GM23338 (cell line): ENCODE results near the gene UNC5A. TPM values are rescaled to one million over a fixed set of nuclear protein-coding genes. Genes with fewer than 3 reads are reported as not detected.

Experiments
- ATAC-seq: fragments of 200-7000 bp; cut with Tn5 transposase; 3 replicates; pipeline ENCODE4 v1.9.1; 2020
- DNase-seq: peaks from one replicate; pipeline ENCODE4 v3.0.0-alpha.2; 2015; ENCODE audit warnings: low spot score
- H2AFZ ChIP-seq: fragments of 200-600 bp; sonication (generic); 2 replicates; pipeline ENCODE4 v1.8.0; 2016; ENCODE audit warnings: antibody characterized with exemption, mild to moderate bottlenecking, moderate library complexity
- H3F3A ChIP-seq: fragments of 200-600 bp; sonication (generic); replicated peaks from 2 replicates; pipeline ENCODE4 v1.8.0; 2017; ENCODE audit warnings: antibody characterized with exemption, mixed run types, low read depth
- H3K27ac ChIP-seq: fragments of 200-600 bp; sonication (generic); 2 replicates; pipeline ENCODE4 v1.6.1; 2016; ENCODE audit warnings: low read depth
- H3K27me3 ChIP-seq: fragments of 200-600 bp; sonication (generic); 2 replicates; pipeline ENCODE4 v1.8.0; 2016; ENCODE audit warnings: mild to moderate bottlenecking, mixed run types, moderate library complexity; ENCODE audit not compliant: insufficient read depth
- H3K36me3 ChIP-seq: fragments of 200-600 bp; sonication (generic); 2 replicates; pipeline ENCODE4 v1.8.0; 2016; ENCODE audit warnings: mild to moderate bottlenecking; ENCODE audit not compliant: insufficient read depth
- H3K4me1 ChIP-seq: fragments of 200-600 bp; sonication (generic); 2 replicates; pipeline ENCODE4 v1.8.0; 2016; ENCODE audit warnings: mild to moderate bottlenecking, moderate library complexity; ENCODE audit not compliant: insufficient read depth
- H3K4me2 ChIP-seq: fragments of 200-600 bp; sonication (generic); 2 replicates; pipeline ENCODE4 v1.7.1; 2017; ENCODE audit warnings: mixed run types
- H3K4me3 ChIP-seq: fragments of 200-600 bp; sonication (generic); 2 replicates; pipeline ENCODE4 v1.6.1; 2016; ENCODE audit warnings: mixed run types
- H3K79me2 ChIP-seq: fragments of 200-600 bp; sonication (generic); replicated peaks from 2 replicates; pipeline ENCODE4 v1.8.0; 2017; ENCODE audit warnings: mild to moderate bottlenecking; ENCODE audit not compliant: insufficient read depth
- H3K9me2 ChIP-seq: fragments of 200-600 bp; sonication (generic); 2 replicates; pipeline ENCODE4 v1.8.0; 2017; ENCODE audit not compliant: insufficient read depth
- H4K20me1 ChIP-seq: fragments of 200-600 bp; sonication (generic); replicated peaks from 2 replicates; pipeline ENCODE4 v1.8.0; 2017; ENCODE audit warnings: mild to moderate bottlenecking; ENCODE audit not compliant: insufficient read depth
- H3K27ac Mint-ChIP-seq: 2 replicates; pipeline ENCODE4 v1.8.0; 2020; ENCODE audit warnings: inconsistent platforms, mild to moderate bottlenecking, moderate library complexity, mixed read lengths
- H3K27me3 Mint-ChIP-seq: 3 replicates; pipeline ENCODE4 v1.8.0; 2022; ENCODE audit warnings: low read depth, mild to moderate bottlenecking, moderate library complexity, mixed read lengths, inconsistent platforms; ENCODE audit not compliant: insufficient read depth, poor library complexity
- H3K36me3 Mint-ChIP-seq: 3 replicates; pipeline ENCODE4 v1.8.0; 2021; ENCODE audit warnings: low read depth, mild to moderate bottlenecking, inconsistent platforms, moderate library complexity, mixed read lengths
- H3K4me1 Mint-ChIP-seq: 3 replicates; pipeline ENCODE4 v1.8.0; 2020; ENCODE audit warnings: mild to moderate bottlenecking, inconsistent platforms, mixed read lengths
- H3K4me3 Mint-ChIP-seq: 3 replicates; pipeline ENCODE4 v1.8.0; 2021; ENCODE audit warnings: moderate library complexity, mild to moderate bottlenecking, inconsistent platforms, mixed read lengths
- H3K9me3 Mint-ChIP-seq: 3 replicates; pipeline ENCODE4 v1.8.0; 2020; ENCODE audit warnings: moderate library complexity, mild to moderate bottlenecking, inconsistent platforms, mixed read lengths
- CREB1 ChIP-seq: fragments of 250-450 bp; sonication (Bioruptor Pico); IDR thresholded peaks from 2 replicates; pipeline ENCODE4 v1.5.0; 2020; ENCODE audit warnings: low read depth, mild to moderate bottlenecking, moderate library complexity
- CTCF ChIP-seq, 2 experiments: fragments of 200-600 bp in 1 of 2; sonication (generic) in 1 of 2; conservative IDR thresholded peaks; 2 replicates each; pipeline versions ENCODE4 v1.5.1 to v1.6.1; 2016 to 2017; ENCODE audit warnings: antibody characterized with exemption in 2 of 2, low read depth in 2 of 2, mild to moderate bottlenecking in 2 of 2, moderate library complexity in 1 of 2
- ETS1 ChIP-seq: IDR thresholded peaks from 2 replicates; pipeline ENCODE4 v1.6.1; 2016; ENCODE audit warnings: antibody characterized with exemption
- EZH2phosphoT487 ChIP-seq: fragments of 200-600 bp; sonication (generic); IDR thresholded peaks from one replicate; pipeline ENCODE4 v1.8.1; 2018; ENCODE audit warnings: antibody characterized with exemption; ENCODE audit not compliant: unreplicated experiment
- JUNB ChIP-seq: IDR thresholded peaks from one replicate; pipeline ENCODE4 v1.6.1; 2016; ENCODE audit warnings: antibody characterized with exemption; ENCODE audit not compliant: unreplicated experiment
- NANOG ChIP-seq: IDR thresholded peaks from 2 replicates; pipeline ENCODE4 v1.6.1; 2016; ENCODE audit warnings: antibody characterized with exemption, borderline replicate concordance
- POLR2AphosphoS5 ChIP-seq: IDR thresholded peaks from 2 replicates; pipeline ENCODE4 v1.6.1; 2016; ENCODE audit warnings: antibody characterized with exemption, low read depth
- REST ChIP-seq: IDR thresholded peaks from one replicate; pipeline ENCODE4 v1.6.1; 2018; ENCODE audit warnings: antibody characterized with exemption; ENCODE audit not compliant: unreplicated experiment
- ZNF114 ChIP-seq: fragments of 250-450 bp; sonication (Bioruptor Pico); IDR thresholded peaks from 2 replicates; pipeline ENCODE4 v1.5.0; 2020; ENCODE audit warnings: mild to moderate bottlenecking, moderate library complexity
- ZNF331 ChIP-seq: fragments of 250-450 bp; sonication (Bioruptor Pico); IDR thresholded peaks from 2 replicates; pipeline ENCODE4 v1.5.0; 2020; ENCODE audit warnings: low read depth, mild to moderate bottlenecking, moderate library complexity
- polyA plus RNA-seq: library from polyadenylated mRNA; unstranded; fragments of >200 nt; fragmentation: Nextera tagmentation; extraction: Ambion mirVana; gene quantifications from 2 replicates; pipeline ENCODE4 v1.2.1, GENCODE V29; 2016
- total RNA-seq: library from RNA; depleted of rRNA; stranded (reverse); fragments of >200 nt; shearing (Covaris generic); gene quantifications from 2 replicates; pipeline ENCODE4 v1.2.3, GENCODE V29; 2014

The UNC5A gene
- total and polyA plus RNA-seq, 2 experiments from 2014 or later: 0.92 to 3.9 TPM

GRCh38 chr5:176775409-176775808 is 35.0 kb upstream of the UNC5A start:
- 0 out of 2 replicates have a peak, but pooled peaks cover 3% of the 10 kb centered on the region for H3F3A ChIP-seq
- no peaks in the 10 kb centered on the region for H3K36me3 ChIP-seq
- TF ChIP-seq ETS1: no peak
- TF ChIP-seq EZH2phosphoT487: no peak
- TF ChIP-seq POLR2AphosphoS5: no peak
- no peak for TF ChIP-seq ZNF114 (CRISPR knock-in tag)
- no peak overlapping the region for H2AFZ ChIP-seq
- Mint-ChIP-seq H3K36me3 (no peaks in the 10 kb centered on the region; the same call in 2 of the 3 replicates), H3K4me1 (peaks cover 22% of the 10 kb centered on the region), H3K27ac (no peak overlapping the region), H3K27me3 (peaks cover 13% of the 10 kb centered on the region), H3K4me3 (no peak overlapping the region), H3K9me3 (peaks cover 6% of the 10 kb centered on the region; the same call in 2 of the 3 replicates)
- H3K27me3 ChIP-seq: no peaks in the 10 kb centered on the region
- peaks cover 19% of the 10 kb centered on the region for H3K4me1 ChIP-seq
- DNase-seq (no peak), ATAC-seq (no peak)
- H3K9me2 ChIP-seq: no peaks in the 10 kb centered on the region
- no peak overlapping the region for H3K4me3 ChIP-seq
- H3K4me2 ChIP-seq: peak overlapping the region; percentile 62; the same call in 1 of the 2 replicates
- no peaks in the 10 kb centered on the region for H3K79me2 ChIP-seq
- H3K27ac ChIP-seq: no peak overlapping the region
- H4K20me1 ChIP-seq: no peaks in the 10 kb centered on the region

GRCh38 chr5:176776141-176776865 is 34.1 kb upstream of the UNC5A start:
- ATAC-seq (no peak), DNase-seq (no peak)
- Histone ChIP-seq H3K27ac (no peak overlapping the region), H3K4me3 (no peak overlapping the region), H3F3A (0 out of 2 replicates have a peak, but pooled peaks cover 3% of the 10 kb centered on the region), H3K9me2 (no peaks in the 10 kb centered on the region), H4K20me1 (no peaks in the 10 kb centered on the region), H3K36me3 (no peaks in the 10 kb centered on the region), H3K4me1 (peaks cover 19% of the 10 kb centered on the region), H3K27me3 (no peaks in the 10 kb centered on the region), H3K4me2 (no peak overlapping the region), H3K79me2 (no peaks in the 10 kb centered on the region), H2AFZ (0 out of 2 replicates have a peak overlapping the region, but pooled peaks have one; percentile 7)
- Mint-ChIP-seq H3K27me3 (peaks cover 15% of the 10 kb centered on the region), H3K4me1 (peaks cover 22% of the 10 kb centered on the region), H3K36me3 (no peaks in the 10 kb centered on the region; the same call in 2 of the 3 replicates), H3K4me3 (no peak overlapping the region), H3K9me3 (peaks cover 6% of the 10 kb centered on the region; the same call in 2 of the 3 replicates), H3K27ac (no peak overlapping the region; the same call in 1 of the 2 replicates)
- TF ChIP-seq NANOG (no peak), JUNB (no peak), CREB1 (CRISPR knock-in tag) (no peak), ZNF114 (CRISPR knock-in tag) (no peak), REST (no peak), CTCF (conservative IDR thresholded peaks at IDR 0.05; ENCODE audit: low read depth in 2 of 2) (no peak), ETS1 (no peak), ZNF331 (CRISPR knock-in tag) (no peak), EZH2phosphoT487 (no peak)
